Activated CD4-positive, alpha-beta T cell treated with anti-CD3 and anti-CD28 coated beads for 36 hours (primary cell): ENCODE results near the gene PLCL1. TPM values are rescaled to one million over a fixed set of nuclear protein-coding genes. Genes with fewer than 3 reads are reported as not detected.
A peak's percentile ranks its signal among the peaks of the same experiment; 100 is the strongest.
"Not testable (repeated sequence)": the region's sequence is repeated elsewhere in the genome, so short reads cannot be mapped to it uniquely, and the experiment has no call there.

Experiments
- ATAC-seq: fragments of 200-7000 bp; cut with Tn5 transposase; one replicate; pipeline ENCODE4 v1.10.0; 2021; ENCODE audit warnings: mild to moderate bottlenecking, moderate library complexity
- CTCF ChIA-PET: fragments of 350-600 bp; sonication (Branson Sonifier 250); formaldehyde crosslinking; loops from one replicate; lab custom pipeline; 2021; ENCODE audit warnings: antibody characterized with exemption; lab: Charles Lee
- POLR2A ChIA-PET: fragments of 350-600 bp; sonication (Branson Sonifier 250); formaldehyde crosslinking; loops from one replicate; lab custom pipeline; 2021; ENCODE audit warnings: antibody characterized with exemption, inconsistent platforms; lab: Charles Lee
- DNase-seq: peaks from one replicate; pipeline ENCODE4 v3.0.0-alpha.2; 2020
- H3K27ac Mint-ChIP-seq: one replicate; pipeline ENCODE4 v1.8.0; 2021; ENCODE audit warnings: mixed read lengths
- H3K27me3 Mint-ChIP-seq: one replicate; pipeline ENCODE4 v1.8.0; 2021; ENCODE audit warnings: mixed read lengths
- H3K36me3 Mint-ChIP-seq: one replicate; pipeline ENCODE4 v1.8.0; 2021; ENCODE audit warnings: low read depth, mixed read lengths
- H3K4me1 Mint-ChIP-seq: one replicate; pipeline ENCODE4 v1.8.0; 2021; ENCODE audit warnings: mixed read lengths
- H3K4me3 Mint-ChIP-seq: one replicate; pipeline ENCODE4 v1.8.0; 2021; ENCODE audit warnings: mild to moderate bottlenecking, moderate library complexity, mixed read lengths
- H3K9me3 Mint-ChIP-seq: one replicate; pipeline ENCODE4 v1.8.0; 2021; ENCODE audit warnings: low read depth, mixed read lengths
- intact Hi-C, 2 experiments: fragments of 100-400 bp; cut with DNase I in 1 of 2; cut with micrococcal nuclease in 1 of 2; formaldehyde crosslinking; loops; one replicate each; pipeline versions ENCODE4 v1.14.2 to v1.15.1; 2022 to 2024; cut with DNase I, micrococcal nuclease
- total RNA-seq, 2 experiments: library from RNA; stranded (reverse); gene quantifications; one replicate each; pipeline ENCODE4 v1.2.3, GENCODE V29; 2021

PLCL1 gene
- total RNA-seq, 2 experiments from 2014 or later: 1.6 to 1.7 TPM

GRCh38 chr2:197810016-197810415 is 5.6 kb downstream of the PLCL1 start:
- peaks cover 75% of the 10 kb centered on the region for H3K4me1 Mint-ChIP-seq
- POLR2A ChIA-PET: interaction anchor here (0.7 to 1.0 kb wide), 2 partner anchors 28 to 145 kb away, joined by 3 read pairs; no protein-coding TSS in a partner anchor

GRCh38 chr2:197810491-197810890 is 6.1 kb downstream of the PLCL1 start:
- ATAC-seq: no peak
- POLR2A ChIA-PET: no interaction called here
- Mint-ChIP-seq H3K27me3 (peaks cover 2% of the 10 kb centered on the region), H3K9me3 (no peaks in the 10 kb centered on the region), H3K4me1 (peaks cover 78% of the 10 kb centered on the region), H3K36me3 (no peaks in the 10 kb centered on the region), H3K4me3 (no peak overlapping the region), H3K27ac (no peak overlapping the region)
- DNase-seq: no peak
- intact Hi-C loops: no loop called here
- CTCF ChIA-PET: interaction anchor here (0.5 to 5.0 kb wide), 6 partner anchors 10 to 330 kb away, joined by 3 to 22 read pairs (median 4); no protein-coding TSS in a partner anchor

More at GRCh38 chr2:197810016-197810415, 5.6 kb downstream of the PLCL1 start:
- Mint-ChIP-seq H3K9me3 (no peaks in the 10 kb centered on the region), H3K36me3 (no peaks in the 10 kb centered on the region), H3K27me3 (peaks cover 2% of the 10 kb centered on the region), H3K4me3 (no peak overlapping the region), H3K27ac (no peak overlapping the region)
- DNase-seq (no peak), ATAC-seq (no peak)
- CTCF ChIA-PET: interaction anchor here (0.5 to 5.0 kb wide), 9 partner anchors 8 to 486 kb away, joined by 3 to 22 read pairs (median 4); no protein-coding TSS in a partner anchor
- intact Hi-C loops: no loop called here

GRCh38 chr2:197813093-197813787 is 8.8 kb downstream of the PLCL1 start:
- H3K4me1 Mint-ChIP-seq: peaks cover 66% of the 10 kb centered on the region
- no peaks in the 10 kb centered on the region for H3K27me3 Mint-ChIP-seq
- ATAC-seq (peak; percentile 65), DNase-seq (peak; percentile 32)
- H3K9me3 Mint-ChIP-seq: no peaks in the 10 kb centered on the region
- H3K27ac Mint-ChIP-seq: no peak overlapping the region
- H3K4me3 Mint-ChIP-seq: no peak overlapping the region
- ChIA-PET POLR2A (no interaction called here), CTCF (interaction anchor here (0.7 to 3.2 kb wide), 35 partner anchors 9 to 450 kb away, joined by 3 to 21 read pairs (median 4); partner anchors contain the start of gene PLCL1)
- H3K36me3 Mint-ChIP-seq: no peaks in the 10 kb centered on the region
- intact Hi-C loops: no loop called here

- DNase-seq: no peak
- Mint-ChIP-seq H3K4me1 (peaks cover 65% of the 10 kb centered on the region), H3K36me3 (no peaks in the 10 kb centered on the region), H3K4me3 (peak overlapping the region; percentile 40), H3K27ac (peak overlapping the region; percentile 65), H3K9me3 (no peaks in the 10 kb centered on the region), H3K27me3 (no peaks in the 10 kb centered on the region)
- ChIA-PET CTCF (interaction anchor here (0.7 to 3.2 kb wide), 16 partner anchors 8 to 1654 kb away, joined by 3 to 21 read pairs (median 3); partner anchors contain the start of gene PLCL1), POLR2A (no interaction called here)
- intact Hi-C loops: loop anchor here in 1 of 2 experiments (2.0 kb wide), 1 partner anchor 24 kb away; no protein-coding TSS in a partner anchor
- ATAC-seq: peak; percentile 40
Measured at GRCh38 chr2:197814526-197814925, 10.1 kb downstream of the PLCL1 start.

DNA sequence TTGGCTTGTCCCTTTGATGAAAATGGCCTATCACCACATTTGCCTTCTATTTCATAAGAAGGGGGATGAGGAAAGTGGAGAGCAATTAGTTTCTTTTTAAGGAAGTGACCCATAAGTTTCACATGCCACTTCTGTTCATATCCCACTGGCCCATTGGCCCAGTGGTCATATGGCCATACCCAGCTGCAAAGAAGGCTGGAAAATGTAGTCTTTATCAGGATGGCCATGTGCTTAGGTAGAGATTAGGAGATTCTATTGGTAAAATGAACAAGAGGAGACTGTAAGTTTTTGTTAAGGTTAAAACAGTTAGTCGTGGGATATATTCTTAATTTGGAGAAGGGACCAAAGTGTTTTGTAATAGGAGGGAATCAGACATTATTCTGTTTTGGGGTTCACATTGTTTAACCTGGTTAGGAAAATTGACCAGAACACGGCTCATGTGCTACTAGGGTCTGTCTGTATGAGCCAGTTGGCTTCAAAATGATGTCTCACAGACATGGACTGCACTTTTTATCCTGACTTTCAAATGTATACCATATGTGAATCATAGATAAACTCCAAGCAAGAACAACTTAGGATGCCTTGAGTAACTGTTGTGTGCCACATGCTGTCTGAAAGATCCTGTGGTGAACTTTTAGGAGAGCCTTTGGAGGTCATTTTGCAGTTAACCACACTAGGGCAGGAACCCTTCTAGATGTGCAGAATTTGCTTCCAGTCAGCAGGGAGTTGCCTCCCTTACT is 17.3 kb downstream of the PLCL1 start:
- Mint-ChIP-seq H3K4me3 (no peak overlapping the region), H3K27me3 (no peaks in the 10 kb centered on the region), H3K27ac (no peak overlapping the region), H3K9me3 (no peaks in the 10 kb centered on the region), H3K36me3 (peaks cover 2% of the 10 kb centered on the region), H3K4me1 (peaks cover 43% of the 10 kb centered on the region)
- ATAC-seq (no peak), DNase-seq (no peak)
- CTCF ChIA-PET: interaction anchor here (0.7 to 1.5 kb wide), 4 partner anchors 12 to 171 kb away, joined by 3 to 4 read pairs (median 4); no protein-coding TSS in a partner anchor
- intact Hi-C loops: no loop called here
- POLR2A ChIA-PET: no interaction called here

- H3K4me3 Mint-ChIP-seq: no peak overlapping the region
- H3K4me1 Mint-ChIP-seq: peaks cover 43% of the 10 kb centered on the region
- ATAC-seq (no peak), DNase-seq (no peak)
- H3K27ac Mint-ChIP-seq: no peak overlapping the region
- POLR2A ChIA-PET: no interaction called here
- no peaks in the 10 kb centered on the region for H3K27me3 Mint-ChIP-seq
- H3K36me3 Mint-ChIP-seq: peaks cover 2% of the 10 kb centered on the region
- no peaks in the 10 kb centered on the region for H3K9me3 Mint-ChIP-seq
- intact Hi-C loops: no loop called here
- CTCF ChIA-PET: interaction anchor here (0.7 to 1.4 kb wide), 4 partner anchors 8 to 170 kb away, joined by 3 to 4 read pairs (median 4); no protein-coding TSS in a partner anchor
Measured at GRCh38 chr2:197822333-197822732, 17.9 kb downstream of the PLCL1 start.

DNA sequence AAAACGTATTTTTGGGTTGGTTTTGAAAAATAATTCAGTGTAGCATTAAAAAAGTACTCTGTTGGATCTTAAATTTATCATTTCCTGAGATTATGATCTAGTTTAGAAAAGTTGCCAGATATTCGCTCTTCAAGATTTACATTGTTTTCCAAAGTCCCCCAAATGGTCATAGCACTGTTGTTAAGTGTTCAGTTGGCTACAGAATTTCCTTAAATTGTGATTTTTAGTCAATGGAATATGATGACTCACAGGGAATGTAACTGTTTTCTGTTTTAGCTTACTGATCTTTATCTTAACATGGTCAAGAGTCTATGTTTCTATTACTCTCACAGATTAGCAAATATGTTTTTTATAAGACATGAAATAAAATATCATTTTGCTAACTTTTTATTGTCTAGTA is 23.2 kb downstream of the PLCL1 start:
- peaks cover 13% of the 10 kb centered on the region for H3K9me3 Mint-ChIP-seq
- no peak overlapping the region for H3K4me3 Mint-ChIP-seq
- intact Hi-C loops: no loop called here
- ATAC-seq (no peak), DNase-seq (no peak)
- CTCF ChIA-PET: interaction anchor here (0.6 to 1.5 kb wide), 2 partner anchors 14 to 20 kb away, joined by 3 to 4 read pairs; no protein-coding TSS in a partner anchor
- peaks cover 11% of the 10 kb centered on the region for H3K36me3 Mint-ChIP-seq
- no peaks in the 10 kb centered on the region for H3K27me3 Mint-ChIP-seq
- peaks cover 9% of the 10 kb centered on the region for H3K4me1 Mint-ChIP-seq
- POLR2A ChIA-PET: no interaction called here
- no peak overlapping the region for H3K27ac Mint-ChIP-seq

- POLR2A ChIA-PET: no interaction called here
- H3K27me3 Mint-ChIP-seq: no peaks in the 10 kb centered on the region
- CTCF ChIA-PET: interaction anchor here (2.4 kb wide), 1 partner anchor 9 kb away, joined by 11 read pairs; no protein-coding TSS in a partner anchor
- H3K27ac Mint-ChIP-seq: no peak overlapping the region
- peaks cover 11% of the 10 kb centered on the region for H3K36me3 Mint-ChIP-seq
- intact Hi-C loops: no loop called here
- ATAC-seq (no peak), DNase-seq (no peak)
- no peak overlapping the region for H3K4me3 Mint-ChIP-seq
- H3K4me1 Mint-ChIP-seq: peaks cover 8% of the 10 kb centered on the region
- H3K9me3 Mint-ChIP-seq: peaks cover 15% of the 10 kb centered on the region
Measured at GRCh38 chr2:197828464-197829135, 24.2 kb downstream of the PLCL1 start.

- DNase-seq, H3K27me3 Mint-ChIP-seq, ATAC-seq, H3K27ac Mint-ChIP-seq, CTCF ChIA-PET, H3K4me3 Mint-ChIP-seq, POLR2A ChIA-PET: not testable (repeated sequence)
- Mint-ChIP-seq H3K4me1 (peaks cover 30% of the 10 kb centered on the region), H3K9me3 (peaks cover 15% of the 10 kb centered on the region), H3K36me3 (peaks cover 11% of the 10 kb centered on the region)
- intact Hi-C loops: loop anchor here in 1 of 2 experiments (5.0 kb wide), 2 partner anchors 103 to 118 kb away; no protein-coding TSS in a partner anchor
Measured at GRCh38 chr2:197834771-197835170, 30.4 kb downstream of the PLCL1 start.

GRCh38 chr2:197835293-197835692 is 30.9 kb downstream of the PLCL1 start:
- Mint-ChIP-seq H3K27me3 (no peaks in the 10 kb centered on the region), H3K27ac (no peak overlapping the region), H3K9me3 (peaks cover 13% of the 10 kb centered on the region), H3K4me1 (peaks cover 35% of the 10 kb centered on the region), H3K4me3 (no peak overlapping the region), H3K36me3 (peaks cover 9% of the 10 kb centered on the region)
- CTCF ChIA-PET: no interaction called here
- DNase-seq: no peak
- ATAC-seq: no peak
- intact Hi-C loops: loop anchor here in 1 of 2 experiments (5.0 kb wide), 2 partner anchors 102 to 117 kb away; no protein-coding TSS in a partner anchor
- POLR2A ChIA-PET: no interaction called here
